ENCODE data around the gene MYOF. TPM values are rescaled to one million over a fixed set of nuclear protein-coding genes. Genes with fewer than 3 reads are reported as not detected.

MYOF gene
- total RNA-seq, 2 donors from 2014 or later: 0.81 to 1.6 TPM

DNA sequence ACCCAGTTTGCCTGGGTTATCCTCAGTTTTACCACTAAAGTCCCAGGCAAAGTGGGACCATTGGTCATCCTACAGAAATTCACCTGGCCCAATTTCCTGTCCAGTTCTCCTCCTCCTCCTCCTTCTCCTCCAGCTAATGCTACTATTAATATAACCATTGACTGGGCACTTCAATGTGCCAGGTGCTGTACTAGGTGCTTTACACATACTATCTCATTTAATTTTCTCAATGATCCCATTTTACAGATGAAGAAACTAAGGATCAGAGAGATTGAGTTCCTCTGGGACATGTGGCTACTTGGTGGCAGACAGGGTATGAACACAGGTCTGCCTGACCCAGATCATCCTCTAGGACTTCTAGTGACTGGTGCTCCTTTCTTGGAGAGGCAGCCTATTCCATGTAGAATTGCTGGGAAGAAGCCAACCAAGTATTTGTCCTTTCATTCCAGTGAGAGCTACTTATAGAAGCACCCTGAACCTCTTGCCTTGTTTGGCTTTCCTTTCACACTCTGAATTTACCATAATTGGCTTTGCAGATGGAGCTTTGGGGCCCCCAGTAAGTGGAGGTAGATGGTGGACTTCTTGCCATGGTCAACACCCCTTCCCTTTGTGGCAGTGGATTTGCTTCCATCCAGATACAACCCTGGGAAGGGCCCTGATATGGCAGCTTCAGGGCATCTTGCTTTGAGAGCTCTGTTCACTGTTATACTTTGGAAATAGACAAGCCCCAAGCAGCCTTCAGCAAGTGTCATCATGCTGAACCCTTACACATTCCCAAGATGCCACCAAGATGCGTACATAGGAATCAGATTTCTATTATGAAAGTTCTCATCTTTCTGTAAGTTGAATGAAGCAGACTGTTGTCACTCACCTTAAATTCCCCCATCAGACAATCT, 78.7 kb downstream of the MYOF start:
- no peaks in the 10 kb centered on the region for H3K9me3 ChIP-seq (ENCODE audit: control insufficient read depth, low read length, poor library complexity, severe bottlenecking)
- H3K27me3 Mint-ChIP-seq: peaks cover 2% of the 10 kb centered on the region
- ATAC-seq: no peak
- DNase-seq: no peak
- H3K4me1 Mint-ChIP-seq: peaks cover 9% of the 10 kb centered on the region
- no peaks in the 10 kb centered on the region for H3K36me3 Mint-ChIP-seq (ENCODE audit: low read depth)
- H3K4me3 Mint-ChIP-seq: no peak overlapping the region
- no peak overlapping the region for H3K27ac Mint-ChIP-seq

- DNase-seq: no peak
- Mint-ChIP-seq H3K36me3 (ENCODE audit: low read depth) (peaks cover 5% of the 10 kb centered on the region), H3K27me3 (peaks cover 11% of the 10 kb centered on the region)
These were observed 79.9 kb downstream of the MYOF start for GRCh38 chr10:93402192-93402591.

DNA sequence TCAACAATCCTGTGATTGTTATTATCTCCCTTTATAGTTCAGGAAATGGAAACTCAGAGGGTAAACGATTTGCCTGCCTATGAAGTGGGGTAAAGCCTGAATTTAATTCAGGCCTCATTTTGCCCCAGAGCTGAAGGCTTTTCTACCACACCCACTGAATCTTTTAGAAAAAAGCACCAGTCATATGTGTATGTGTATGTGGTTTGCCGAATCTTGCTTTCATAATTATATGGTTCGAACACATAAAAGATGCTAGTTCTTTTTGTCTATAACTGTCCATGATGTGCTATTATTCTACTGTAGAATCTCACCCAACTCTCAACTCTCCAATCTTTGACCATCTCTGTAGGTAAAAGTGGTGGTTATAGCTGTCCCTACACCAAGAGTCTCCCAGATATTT, 83.6 kb downstream of the MYOF start:
- no peak for DNase-seq
- peaks cover 7% of the 10 kb centered on the region for H3K4me1 Mint-ChIP-seq
- ATAC-seq: no peak

More at GRCh38 chr10:93402192-93402591, 79.9 kb downstream of the MYOF start:
- Mint-ChIP-seq H3K4me1 (peaks cover 12% of the 10 kb centered on the region), H3K27ac (no peak overlapping the region), H3K4me3 (no peak overlapping the region)
- ATAC-seq: no peak
- no peaks in the 10 kb centered on the region for H3K9me3 ChIP-seq (ENCODE audit: control insufficient read depth, low read length, poor library complexity, severe bottlenecking)

DNA sequence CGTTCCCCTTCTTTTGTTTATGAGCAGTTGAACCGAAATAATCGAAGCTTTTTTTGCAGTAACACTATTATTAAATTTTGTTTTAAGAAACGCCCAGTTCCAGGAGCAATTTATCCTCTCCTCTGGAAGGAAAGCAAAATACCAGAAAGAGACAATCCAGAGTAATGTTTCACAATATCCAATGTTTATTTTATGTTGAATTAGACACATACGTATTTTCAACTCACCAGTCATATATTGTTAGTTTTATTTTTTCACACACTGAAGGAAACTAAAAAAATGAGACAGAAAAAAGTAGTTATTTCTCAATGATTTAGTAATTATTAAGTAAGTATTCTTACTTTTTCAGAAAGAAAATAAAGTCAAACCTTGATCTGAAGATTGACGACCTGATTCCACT, 85.1 kb downstream of the MYOF start:
- DNase-seq: no peak
- H3K9me3 ChIP-seq (ENCODE audit: control insufficient read depth, low read length, poor library complexity, severe bottlenecking): no peaks in the 10 kb centered on the region

More for the DNA sequence above, 83.6 kb downstream of the MYOF start:
- peaks cover 11% of the 10 kb centered on the region for H3K27me3 Mint-ChIP-seq
- no peak overlapping the region for H3K27ac Mint-ChIP-seq
- H3K9me3 ChIP-seq (ENCODE audit: control insufficient read depth, low read length, poor library complexity, severe bottlenecking): no peaks in the 10 kb centered on the region
- H3K36me3 Mint-ChIP-seq (ENCODE audit: low read depth): peaks cover 5% of the 10 kb centered on the region
- no peak overlapping the region for H3K4me3 Mint-ChIP-seq

DNA sequence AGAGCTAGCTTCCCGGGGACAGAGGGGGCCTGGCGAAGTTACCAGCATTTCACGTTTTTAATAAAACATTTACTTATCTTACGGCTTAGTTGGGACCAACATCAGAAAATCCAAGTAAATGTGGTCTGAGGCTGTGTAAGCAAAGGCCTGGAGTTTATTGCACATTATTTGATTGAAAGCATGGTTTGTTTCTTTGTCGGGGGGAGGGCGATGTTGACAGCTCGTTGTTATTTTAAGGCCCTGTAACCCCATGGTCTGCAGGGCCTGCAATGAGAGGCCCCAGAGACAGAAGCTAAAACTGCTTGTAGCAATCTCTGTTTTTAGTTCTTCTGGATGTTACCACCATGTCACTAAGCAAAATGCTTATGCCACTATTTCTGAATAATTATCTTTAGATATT, 88.9 kb downstream of the MYOF start:
- ATAC-seq (no peak), DNase-seq (no peak)
- H3K27ac Mint-ChIP-seq: no peak overlapping the region
- H3K36me3 Mint-ChIP-seq (ENCODE audit: low read depth): peaks cover 3% of the 10 kb centered on the region
- H3K4me3 Mint-ChIP-seq: no peak overlapping the region
- peaks cover 4% of the 10 kb centered on the region for H3K4me1 Mint-ChIP-seq
- no peaks in the 10 kb centered on the region for H3K9me3 ChIP-seq (ENCODE audit: control insufficient read depth, low read length, poor library complexity, severe bottlenecking)
- H3K27me3 Mint-ChIP-seq: peaks cover 25% of the 10 kb centered on the region

More for the DNA sequence above, 85.1 kb downstream of the MYOF start:
- Mint-ChIP-seq H3K4me3 (no peak overlapping the region), H3K27me3 (peaks cover 22% of the 10 kb centered on the region), H3K4me1 (peaks cover 7% of the 10 kb centered on the region), H3K27ac (no peak overlapping the region), H3K36me3 (ENCODE audit: low read depth) (peaks cover 5% of the 10 kb centered on the region)
- ATAC-seq: no peak

DNA sequence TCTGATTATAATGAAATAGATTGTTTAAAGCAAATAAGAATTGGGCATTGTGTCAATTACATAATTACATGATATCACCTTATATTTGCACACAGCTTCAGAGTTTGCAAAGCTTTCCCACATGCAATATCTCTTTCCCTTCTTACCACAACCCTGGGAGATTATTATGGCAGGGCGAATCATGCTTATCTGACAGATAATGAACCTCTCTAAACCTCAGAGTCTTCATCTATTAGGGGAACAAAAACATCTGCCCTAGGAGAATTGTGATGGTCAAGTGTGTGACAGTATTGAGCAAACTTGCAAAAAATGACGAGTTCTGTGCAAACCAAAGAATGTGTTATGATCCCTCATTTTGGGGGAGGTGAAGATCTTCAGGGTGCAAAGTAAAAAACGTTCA, 90.0 kb downstream of the MYOF start:
- no peak for DNase-seq
- Mint-ChIP-seq H3K4me3 (no peak overlapping the region), H3K27ac (no peak overlapping the region), H3K27me3 (peaks cover 17% of the 10 kb centered on the region), H3K4me1 (peaks cover 7% of the 10 kb centered on the region), H3K36me3 (ENCODE audit: low read depth) (no peaks in the 10 kb centered on the region)
- no peaks in the 10 kb centered on the region for H3K9me3 ChIP-seq (ENCODE audit: control insufficient read depth, low read length, poor library complexity, severe bottlenecking)
- no peak for ATAC-seq

DNA sequence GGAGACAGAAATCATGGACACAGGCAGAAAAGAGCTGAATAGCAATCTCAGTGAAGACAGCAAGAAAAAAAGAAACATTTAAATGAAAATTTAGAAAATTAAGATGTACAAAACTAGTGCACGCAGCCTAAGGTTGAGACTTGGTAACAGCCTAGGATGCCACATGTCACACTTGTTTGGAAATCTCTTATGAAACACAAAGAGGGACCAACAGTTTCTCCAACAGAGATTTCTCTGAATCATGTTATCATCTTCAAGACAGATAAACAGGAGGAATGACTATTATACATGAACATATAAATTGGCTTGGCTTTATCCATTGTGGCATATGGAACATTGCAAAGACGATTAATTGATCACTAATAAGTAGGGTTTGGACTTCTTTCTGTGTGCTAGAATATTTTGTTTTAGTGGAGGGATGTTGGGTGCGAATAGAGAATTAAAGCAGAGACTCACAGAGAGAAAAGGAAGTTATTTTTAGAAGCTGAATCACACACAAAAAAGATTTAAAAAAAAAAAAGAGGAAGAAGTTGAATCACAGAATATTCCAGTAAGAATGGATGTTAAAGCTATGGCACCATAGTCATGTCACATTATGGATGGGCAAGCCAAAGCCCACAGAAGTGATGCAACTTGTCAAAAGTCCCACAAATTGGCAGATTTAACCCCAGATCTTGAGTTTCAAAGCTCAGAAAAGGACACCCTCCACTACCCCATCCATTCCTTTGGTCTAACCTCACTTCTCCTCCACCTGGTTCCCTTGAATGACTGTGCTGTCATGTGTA, 91.6 kb downstream of the MYOF start:
- Mint-ChIP-seq H3K4me3 (no peak overlapping the region), H3K4me1 (peaks cover 18% of the 10 kb centered on the region), H3K36me3 (ENCODE audit: low read depth) (no peaks in the 10 kb centered on the region), H3K27ac (peak overlapping the region; percentile 61), H3K27me3 (peaks cover 17% of the 10 kb centered on the region)
- no peak for DNase-seq
- H3K9me3 ChIP-seq (ENCODE audit: control insufficient read depth, low read length, poor library complexity, severe bottlenecking): no peaks in the 10 kb centered on the region
- ATAC-seq: no peak

DNA sequence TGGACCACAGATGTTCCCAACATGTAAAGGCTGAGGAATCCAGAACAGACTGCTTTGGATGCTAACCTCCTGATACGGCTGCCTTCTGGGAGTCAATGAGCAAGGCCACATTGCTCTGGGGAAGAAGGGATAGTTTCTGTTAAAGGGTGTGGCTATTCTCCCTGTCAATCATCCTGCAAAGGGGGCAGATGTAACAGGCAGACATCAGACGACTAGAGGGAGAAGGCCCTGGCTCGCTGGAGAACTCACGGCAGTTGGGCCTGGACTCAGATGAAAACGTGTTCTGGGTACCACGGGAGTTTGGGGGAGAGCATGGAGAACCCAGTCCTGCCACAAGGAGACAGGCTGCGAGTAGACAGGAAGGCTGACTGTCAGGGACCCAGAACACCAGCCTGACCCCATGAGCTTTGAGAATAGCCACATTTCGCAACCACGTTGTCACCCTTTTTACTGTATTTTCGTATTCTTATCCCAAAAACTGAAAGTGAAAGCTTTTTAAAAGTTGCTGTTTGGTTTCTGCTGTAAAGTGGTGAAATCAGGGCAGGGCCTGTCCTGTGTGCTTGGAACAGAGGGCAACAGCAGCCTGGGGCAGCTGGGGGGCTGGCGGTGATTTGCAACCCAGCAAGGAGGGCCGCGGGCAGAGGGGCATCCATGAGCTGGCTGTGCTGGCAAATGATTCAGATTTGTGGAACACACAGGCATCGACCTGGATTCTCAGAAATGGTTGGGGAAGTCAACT, 95.3 kb downstream of the MYOF start:
- Mint-ChIP-seq H3K27ac (peak overlapping the region; percentile 83), H3K36me3 (ENCODE audit: low read depth) (no peaks in the 10 kb centered on the region), H3K4me1 (peaks cover 21% of the 10 kb centered on the region), H3K4me3 (peak overlapping the region; percentile 72), H3K27me3 (peaks cover 7% of the 10 kb centered on the region)
- H3K9me3 ChIP-seq (ENCODE audit: control insufficient read depth, low read length, poor library complexity, severe bottlenecking): no peaks in the 10 kb centered on the region
- peak; percentile 30 for ATAC-seq
- no peak for DNase-seq

- Mint-ChIP-seq H3K27ac (no peak overlapping the region), H3K4me1 (peaks cover 21% of the 10 kb centered on the region), H3K36me3 (ENCODE audit: low read depth) (no peaks in the 10 kb centered on the region), H3K4me3 (no peak overlapping the region), H3K27me3 (peaks cover 7% of the 10 kb centered on the region)
- ATAC-seq (no peak), DNase-seq (no peak)
- H3K9me3 ChIP-seq (ENCODE audit: control insufficient read depth, low read length, poor library complexity, severe bottlenecking): no peaks in the 10 kb centered on the region
These were observed 96.8 kb downstream of the MYOF start for GRCh38 chr10:93385345-93385744.

DNA sequence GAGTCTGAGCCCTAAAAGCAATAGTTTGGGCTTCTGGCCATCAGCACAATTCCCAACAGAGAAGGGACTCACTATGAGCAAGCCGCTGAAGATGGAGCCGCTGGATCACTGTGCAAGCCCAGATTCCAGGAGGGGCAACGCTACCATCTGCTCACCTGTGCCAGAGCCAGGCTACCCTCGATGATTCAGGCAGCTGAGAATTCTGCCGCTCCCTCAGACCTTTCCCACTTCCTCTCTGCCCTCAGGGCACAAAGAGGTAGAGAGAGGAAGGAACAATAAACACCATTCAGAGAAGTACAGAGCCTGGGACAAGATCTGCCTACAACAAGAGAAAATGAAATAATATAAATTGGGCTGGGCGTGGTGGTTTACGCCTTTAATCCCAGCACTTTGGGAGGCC, 98.1 kb downstream of the MYOF start:
- no peaks in the 10 kb centered on the region for H3K27me3 Mint-ChIP-seq
- no peaks in the 10 kb centered on the region for H3K36me3 Mint-ChIP-seq (ENCODE audit: low read depth)
- no peak for DNase-seq
- H3K4me3 Mint-ChIP-seq: no peak overlapping the region
- ATAC-seq: no peak
- H3K9me3 ChIP-seq (ENCODE audit: control insufficient read depth, low read length, poor library complexity, severe bottlenecking): no peaks in the 10 kb centered on the region
- H3K27ac Mint-ChIP-seq: no peak overlapping the region
- peaks cover 26% of the 10 kb centered on the region for H3K4me1 Mint-ChIP-seq

GRCh38 chr10:93383562-93383981, 98.6 kb downstream of the MYOF start:
- DNase-seq: no peak
- no peaks in the 10 kb centered on the region for H3K36me3 Mint-ChIP-seq (ENCODE audit: low read depth)
- H3K4me3 Mint-ChIP-seq: no peak overlapping the region
- H3K27ac Mint-ChIP-seq: no peak overlapping the region
- peaks cover 25% of the 10 kb centered on the region for H3K4me1 Mint-ChIP-seq
- no peaks in the 10 kb centered on the region for H3K9me3 ChIP-seq (ENCODE audit: control insufficient read depth, low read length, poor library complexity, severe bottlenecking)
- no peak for ATAC-seq
- H3K27me3 Mint-ChIP-seq: no peaks in the 10 kb centered on the region

GRCh38 chr10:93379731-93380575, 102.2 kb downstream of the MYOF start:
- ATAC-seq: peak; percentile 51
- H3K4me1 Mint-ChIP-seq: peaks cover 11% of the 10 kb centered on the region
- H3K27ac Mint-ChIP-seq: peak overlapping the region; percentile 32
- H3K9me3 ChIP-seq (ENCODE audit: control insufficient read depth, low read length, poor library complexity, severe bottlenecking): no peaks in the 10 kb centered on the region
- H3K4me3 Mint-ChIP-seq: no peak overlapping the region
- DNase-seq: no peak
- H3K36me3 Mint-ChIP-seq (ENCODE audit: low read depth): no peaks in the 10 kb centered on the region
- peaks cover under 1% of the 10 kb centered on the region for H3K27me3 Mint-ChIP-seq
